Gastrocnemius medialis (tissue), 4 donors: ENCODE data around the gene FANCD2.

Experiments
- CTCF ChIP-seq, 5 experiments: fragments of 450-650 bp in 3 of 5; fragments of 200-600 bp in 2 of 5; sonication (generic) in 2 of 5; IDR thresholded peaks in 4 of 5; conservative IDR thresholded peaks in 1 of 5; 1 replicate in 4 of 5; 2 replicates in 1 of 5; pipeline ENCODE4 v1.5.1; 2016 to 2019; ENCODE audit warnings: antibody characterized with exemption in 5 of 5, mild to moderate bottlenecking in 3 of 5, moderate library complexity in 3 of 5
- POLR2A ChIP-seq, 2 donors: fragments of 450-650 bp; IDR thresholded peaks; one replicate each; pipeline ENCODE4 v1.6.1; 2017; ENCODE audit warnings: antibody characterized with exemption in 2 of 2, mild to moderate bottlenecking in 2 of 2, moderate library complexity in 2 of 2

- TF ChIP-seq CTCF (IDR thresholded peaks at IDR 0.05 in 4 of 5, conservative IDR thresholded peaks at IDR 0.05 in 1 of 5) (no peak), POLR2A (IDR thresholded peaks at IDR 0.05) (no peak)
Observed at GRCh38 chr3:10150987-10151386, 124.8 kb downstream of the FANCD2 start.
